GM04504 (cell line): ENCODE results near the gene DCAF8L1.
"Not testable (repeated sequence)": the region's sequence is repeated elsewhere in the genome, so short reads cannot be mapped to it uniquely, and the experiment has no call there.

Source experiments
- DNase-seq: peaks from one replicate; pipeline ENCODE4 v3.0.0-alpha.2; 2012; ENCODE audit warnings: low read depth

DCAF8L1 gene

GRCh38 chrX:27981349-27981748 lies at the start of gene DCAF8L1:
Gene DCAF8L1, minus strand, starts transcription at chrX:27981449. Its CDS starts 115 bp downstream, at chrX:27981334.
- DNase-seq, result no peak

- no peak for DNase-seq
Observed at GRCh38 chrX:28022371-28022770, 41.1 kb upstream of the DCAF8L1 start.

- no peak for DNase-seq
Observed at GRCh38 chrX:28016823-28017222, 35.6 kb upstream of the DCAF8L1 start.

- DNase-seq, result no peak
Observed at GRCh38 chrX:28015993-28016392, 34.7 kb upstream of the DCAF8L1 start.

GRCh38 chrX:28010875-28011274 lies 29.6 kb upstream of the DCAF8L1 start:
- DNase-seq, result no peak

GRCh38 chrX:27998666-27999065 lies 17.4 kb upstream of the DCAF8L1 start:
- DNase-seq, result no peak

- no peak for DNase-seq
Observed at GRCh38 chrX:27997622-27998021, 16.4 kb upstream of the DCAF8L1 start.

GRCh38 chrX:27996132-27996531 lies 14.9 kb upstream of the DCAF8L1 start:
- no peak for DNase-seq

- DNase-seq, result no peak
Observed at GRCh38 chrX:27995611-27996010, 14.4 kb upstream of the DCAF8L1 start.

- DNase-seq, result no peak
Observed at GRCh38 chrX:27987862-27988646, 6.8 kb upstream of the DCAF8L1 start.

GRCh38 chrX:27976934-27977333 lies 4.3 kb downstream of the DCAF8L1 start:
- DNase-seq, result not testable (repeated sequence)

- DNase-seq, result no peak
Observed at GRCh38 chrX:27976284-27976683, 5.0 kb downstream of the DCAF8L1 start.

- DNase-seq, result no peak
Observed at GRCh38 chrX:27968878-27969277, 12.4 kb downstream of the DCAF8L1 start.

- no peak for DNase-seq
Observed at GRCh38 chrX:27968352-27968751, 12.9 kb downstream of the DCAF8L1 start.

GRCh38 chrX:27966955-27967354 lies 14.3 kb downstream of the DCAF8L1 start:
- DNase-seq, result no peak

GRCh38 chrX:27966492-27966891 lies 14.8 kb downstream of the DCAF8L1 start:
- no peak for DNase-seq

GRCh38 chrX:27965348-27965747 lies 15.9 kb downstream of the DCAF8L1 start:
- not testable (repeated sequence) for DNase-seq

GRCh38 chrX:27964432-27964831 lies 16.8 kb downstream of the DCAF8L1 start:
- no peak for DNase-seq

GRCh38 chrX:27960410-27960809 lies 20.8 kb downstream of the DCAF8L1 start:
- DNase-seq, result not testable (repeated sequence)

- no peak for DNase-seq
Observed at GRCh38 chrX:27953171-27953570, 28.1 kb downstream of the DCAF8L1 start.

GRCh38 chrX:27933361-27933760 lies 47.9 kb downstream of the DCAF8L1 start:
- no peak for DNase-seq
